Measurements from ENCODE around the gene ID1.
"Not testable (repeated sequence)": the region's sequence is repeated elsewhere in the genome, so short reads cannot be mapped to it uniquely, and the experiment has no call there.

Gene ID1

DNA sequence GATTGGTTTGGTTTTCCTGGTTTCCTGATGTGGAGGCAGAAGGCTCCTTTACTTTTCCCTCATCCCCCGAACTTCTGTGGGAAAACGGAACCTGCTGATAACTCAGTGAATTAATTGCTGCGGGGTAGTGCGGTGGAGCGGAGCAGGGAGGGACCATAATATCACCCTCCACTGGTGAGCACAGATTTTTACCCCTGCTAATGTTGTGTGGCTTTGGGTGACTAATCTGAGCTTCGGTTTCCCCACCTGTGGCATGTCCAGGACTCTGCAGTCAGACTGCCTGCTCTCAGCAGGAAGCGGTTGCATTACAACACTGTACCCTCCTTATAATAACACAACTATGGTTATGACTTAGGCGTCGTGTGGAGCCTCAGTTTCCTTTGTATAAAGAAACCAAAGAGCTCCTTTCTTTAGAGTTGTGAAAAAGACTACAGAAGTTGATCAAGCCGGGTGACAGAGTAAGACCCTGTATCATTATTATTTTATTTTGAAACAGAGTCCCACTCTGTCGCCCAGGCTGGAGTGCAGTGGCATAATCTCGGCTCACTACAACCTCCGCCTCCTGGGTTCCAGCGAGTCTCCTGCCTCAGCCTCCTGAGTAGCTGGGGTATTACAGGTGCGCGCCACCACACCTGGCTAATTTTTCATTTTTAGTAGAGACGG lies 2.2 kb upstream of the ID1 start:
- DNase-seq = peak; percentile 77

DNA sequence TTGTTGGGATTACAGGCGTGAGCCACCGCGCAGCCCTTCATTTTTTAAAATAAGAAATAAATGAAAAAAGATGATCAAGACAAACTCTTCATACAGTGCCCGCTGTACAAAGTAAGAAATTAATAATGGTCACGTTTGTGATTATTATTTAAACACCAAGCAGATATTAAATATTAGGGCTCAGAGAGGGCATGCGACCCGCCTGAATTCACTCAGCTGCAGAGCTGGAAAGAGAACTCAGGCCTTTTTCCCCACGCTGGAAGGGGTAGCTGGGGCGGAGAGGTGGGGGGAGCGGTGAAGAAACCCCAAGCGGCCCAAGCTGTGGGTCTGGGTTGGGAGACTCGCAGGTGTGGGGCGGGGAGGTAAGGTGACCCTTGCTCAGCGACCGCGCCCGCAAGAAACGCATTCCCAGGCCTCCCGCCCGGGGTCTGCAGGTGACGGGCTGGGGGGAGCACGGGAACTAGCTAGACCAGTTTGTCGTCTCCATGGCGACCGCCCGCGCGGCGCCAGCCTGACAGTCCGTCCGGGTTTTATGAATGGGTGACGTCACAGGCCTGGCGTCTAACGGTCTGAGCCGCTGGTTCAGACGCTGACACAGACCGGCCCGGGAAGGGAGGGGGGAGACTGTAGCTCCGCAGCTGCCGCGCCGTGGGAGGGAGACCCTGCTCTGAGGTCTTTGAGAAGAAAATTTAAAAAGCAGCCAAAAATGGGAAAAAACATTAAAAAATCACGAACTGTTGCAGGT lies 1.1 kb upstream of the ID1 start:
- DNase-seq = peak; percentile 87

DNA sequence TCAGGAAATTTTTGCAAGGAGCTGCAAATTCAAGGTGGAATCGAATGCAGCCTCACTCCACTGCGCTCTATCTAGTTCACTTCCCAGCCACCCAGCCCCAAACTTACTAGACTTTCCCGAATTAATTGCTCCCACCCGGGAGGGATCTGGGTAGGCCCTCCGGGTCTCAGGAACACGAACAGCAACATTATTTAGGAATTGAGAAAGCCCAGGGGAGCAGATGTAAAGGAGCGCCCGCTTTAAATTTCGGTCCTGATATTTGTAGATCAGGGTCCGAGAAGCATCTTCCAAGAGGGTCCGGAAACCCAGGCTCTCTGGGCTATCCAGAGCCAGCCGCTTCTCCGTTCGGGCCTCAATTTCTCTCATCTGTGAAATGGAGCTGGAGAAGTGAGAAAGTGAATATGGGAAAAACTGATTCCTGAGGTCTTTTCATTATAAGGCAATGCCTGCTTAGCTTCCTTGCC lies 490 bp upstream of the ID1 start:
- no peak for DNase-seq

DNA sequence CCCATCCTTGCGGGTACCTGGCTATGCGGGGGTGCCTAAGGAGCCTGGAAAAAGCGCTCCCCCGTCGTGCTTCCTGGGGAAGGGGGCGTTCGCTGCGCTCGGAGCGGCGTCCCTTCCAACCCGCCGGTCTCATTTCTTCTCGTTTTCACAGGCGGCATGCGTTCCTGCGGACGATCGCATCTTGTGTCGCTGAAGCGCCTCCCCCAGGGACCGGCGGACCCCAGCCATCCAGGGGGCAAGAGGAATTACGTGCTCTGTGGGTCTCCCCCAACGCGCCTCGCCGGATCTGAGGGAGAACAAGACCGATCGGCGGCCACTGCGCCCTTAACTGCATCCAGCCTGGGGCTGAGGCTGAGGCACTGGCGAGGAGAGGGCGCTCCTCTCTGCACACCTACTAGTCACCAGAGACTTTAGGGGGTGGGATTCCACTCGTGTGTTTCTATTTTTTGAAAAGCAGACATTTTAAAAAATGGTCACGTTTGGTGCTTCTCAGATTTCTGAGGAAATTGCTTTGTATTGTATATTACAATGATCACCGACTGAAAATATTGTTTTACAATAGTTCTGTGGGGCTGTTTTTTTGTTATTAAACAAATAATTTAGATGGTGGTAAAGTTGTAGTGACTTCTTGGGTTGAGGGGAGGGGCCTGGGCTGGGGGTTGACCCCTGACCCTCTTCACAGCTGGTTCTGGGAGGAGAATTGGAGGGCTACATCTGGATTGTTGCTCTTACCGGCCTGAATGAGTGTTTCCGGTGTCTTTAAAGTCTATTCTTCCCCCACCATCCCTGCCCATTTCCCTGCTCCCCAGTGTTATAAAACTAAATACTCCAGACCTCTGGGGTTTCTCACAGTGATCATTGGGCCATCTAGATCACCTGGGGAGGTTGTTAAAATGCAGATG lies 1.1 kb downstream of the ID1 start:
- DNase-seq = no peak

DNA sequence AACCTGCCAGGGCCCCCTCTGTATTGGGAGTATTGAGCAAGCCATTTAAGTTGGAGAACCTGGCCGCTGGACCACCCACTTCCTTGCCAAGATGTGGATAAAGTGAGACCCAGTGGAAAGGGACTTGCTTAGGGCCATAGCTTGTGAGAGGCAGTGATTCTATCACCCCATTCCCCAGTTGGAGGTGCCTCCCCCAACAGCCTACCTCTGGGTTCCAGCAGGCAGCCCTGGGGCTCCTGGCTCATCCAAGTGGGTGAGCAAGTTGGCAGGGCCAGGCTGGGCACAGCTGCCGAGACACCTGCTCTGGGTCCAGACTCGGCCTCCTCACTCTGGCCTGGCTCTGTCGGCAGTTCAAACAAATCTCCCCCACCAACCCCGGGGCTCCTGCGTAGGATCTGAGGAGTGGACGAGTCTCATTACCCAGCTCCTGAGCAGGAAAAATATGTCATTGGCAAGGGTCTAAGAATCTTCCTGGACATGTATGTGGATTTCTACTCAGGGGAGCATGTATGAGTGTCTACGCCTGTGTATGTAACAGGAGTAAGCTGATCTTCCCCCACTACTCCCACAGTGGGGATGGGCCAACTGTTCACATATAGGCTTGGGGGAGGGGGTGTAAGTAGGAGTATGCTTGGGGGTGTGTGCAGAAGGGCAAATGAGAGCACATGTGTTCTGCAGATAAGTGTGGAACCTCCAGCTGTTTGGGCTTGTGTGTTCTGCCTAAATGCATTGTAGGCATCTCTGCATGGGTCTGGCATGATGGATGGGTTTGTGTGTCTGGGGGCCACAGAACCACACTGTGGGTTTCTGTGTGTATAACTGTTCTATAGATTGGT lies 1.9 kb downstream of the ID1 start:
- DNase-seq = no peak

DNA sequence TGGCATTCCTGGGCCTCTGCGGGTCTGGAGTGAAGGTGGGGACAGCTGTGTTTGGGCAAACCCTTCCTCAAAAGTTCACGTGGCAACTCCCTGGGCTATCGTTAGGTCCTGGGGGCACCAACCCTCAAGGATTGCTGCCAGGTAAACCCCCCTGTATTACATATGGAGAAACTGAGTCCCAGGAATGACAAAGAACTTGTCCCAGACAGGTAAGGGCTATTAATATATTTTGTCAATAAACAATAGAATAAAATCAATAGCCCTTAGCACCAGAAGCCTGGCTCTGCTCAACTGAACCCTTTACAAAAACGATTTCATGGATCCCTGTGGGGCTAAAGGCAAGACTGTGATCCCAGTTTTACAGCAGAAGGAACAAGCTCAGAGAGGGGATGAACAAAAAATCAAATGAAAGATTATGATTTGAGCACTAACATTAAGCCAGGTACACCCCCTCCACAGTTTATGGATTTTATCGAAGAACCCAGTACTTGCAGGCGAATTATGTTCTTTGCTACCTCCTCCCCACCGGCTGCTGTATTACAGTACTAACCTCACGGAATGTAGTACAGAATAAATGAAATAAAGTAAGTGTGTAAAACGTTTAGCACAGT lies 2.7 kb downstream of the ID1 start:
- no peak for DNase-seq

DNA sequence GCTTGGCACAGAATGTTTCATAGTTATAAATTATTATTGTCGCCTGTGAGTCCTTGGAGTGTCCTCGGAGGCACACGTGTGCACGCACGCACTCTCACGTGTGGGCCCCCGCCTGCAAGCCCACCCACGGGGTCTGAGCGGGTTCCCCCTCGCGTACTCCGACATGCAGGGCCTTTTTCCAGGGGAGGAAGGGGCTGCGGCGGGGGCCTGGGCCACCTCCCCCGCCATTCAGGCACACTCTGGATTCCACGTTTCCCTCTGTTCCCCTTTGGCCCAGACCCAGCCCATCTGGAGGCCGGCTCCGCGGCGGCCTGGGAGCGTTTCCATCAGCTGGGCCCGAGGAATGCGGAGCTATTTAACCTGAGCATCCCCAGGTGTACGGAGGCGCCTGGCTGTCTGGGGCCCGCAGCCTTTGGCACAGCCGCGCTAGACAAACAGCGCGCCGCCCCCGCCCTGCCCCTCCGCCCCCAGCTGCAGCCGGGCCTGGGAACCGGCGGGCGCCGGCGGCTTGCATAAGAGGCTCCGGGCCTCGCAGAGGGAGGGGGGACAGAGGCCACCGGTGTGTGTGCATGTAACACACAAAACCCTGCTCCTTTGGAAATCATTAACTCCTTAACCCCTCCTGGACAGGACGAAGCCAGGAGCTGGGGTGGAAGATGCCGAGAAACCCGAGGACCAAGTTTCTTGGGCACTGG lies 3.3 kb downstream of the ID1 start:
- peak; percentile 31 for DNase-seq

DNA sequence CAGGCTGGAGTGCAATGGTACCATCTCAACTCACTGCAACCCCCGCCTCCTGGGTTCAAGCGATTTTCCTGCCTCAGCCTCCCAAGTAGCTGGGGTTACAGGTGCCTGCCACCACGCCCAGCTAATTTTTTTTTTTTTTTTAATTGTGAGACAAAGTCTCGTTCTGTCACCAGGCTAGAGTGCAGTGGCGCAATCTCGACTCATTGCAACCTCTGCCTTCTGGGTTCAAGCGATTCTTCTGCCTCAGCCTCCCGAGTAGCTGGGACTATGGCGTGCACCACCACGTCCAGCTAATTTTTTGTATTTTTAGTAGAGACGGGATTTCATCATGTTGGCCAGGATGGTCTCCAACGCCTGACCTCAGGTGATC lies 7.2 kb downstream of the ID1 start:
- not testable (repeated sequence) for DNase-seq

DNA sequence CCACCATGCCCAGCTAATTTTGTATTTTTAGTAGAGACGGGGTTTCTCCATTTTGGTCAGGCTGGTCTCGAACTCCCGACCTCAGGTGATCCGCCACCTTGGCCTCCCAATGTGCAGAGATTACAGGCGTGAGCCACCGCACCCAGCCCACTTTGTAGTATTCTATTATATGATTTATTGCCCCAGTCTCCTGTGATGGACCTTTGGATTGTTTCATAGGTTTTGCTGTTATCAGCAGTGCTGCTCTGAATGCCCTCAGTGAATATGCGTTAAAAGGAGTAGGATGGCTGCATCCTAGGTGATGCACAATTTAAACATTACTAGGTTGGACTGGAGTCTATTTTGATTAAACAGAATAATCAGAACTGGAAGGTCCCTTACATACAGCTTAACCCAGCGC lies 10.3 kb downstream of the ID1 start:
- DNase-seq = no peak

DNA sequence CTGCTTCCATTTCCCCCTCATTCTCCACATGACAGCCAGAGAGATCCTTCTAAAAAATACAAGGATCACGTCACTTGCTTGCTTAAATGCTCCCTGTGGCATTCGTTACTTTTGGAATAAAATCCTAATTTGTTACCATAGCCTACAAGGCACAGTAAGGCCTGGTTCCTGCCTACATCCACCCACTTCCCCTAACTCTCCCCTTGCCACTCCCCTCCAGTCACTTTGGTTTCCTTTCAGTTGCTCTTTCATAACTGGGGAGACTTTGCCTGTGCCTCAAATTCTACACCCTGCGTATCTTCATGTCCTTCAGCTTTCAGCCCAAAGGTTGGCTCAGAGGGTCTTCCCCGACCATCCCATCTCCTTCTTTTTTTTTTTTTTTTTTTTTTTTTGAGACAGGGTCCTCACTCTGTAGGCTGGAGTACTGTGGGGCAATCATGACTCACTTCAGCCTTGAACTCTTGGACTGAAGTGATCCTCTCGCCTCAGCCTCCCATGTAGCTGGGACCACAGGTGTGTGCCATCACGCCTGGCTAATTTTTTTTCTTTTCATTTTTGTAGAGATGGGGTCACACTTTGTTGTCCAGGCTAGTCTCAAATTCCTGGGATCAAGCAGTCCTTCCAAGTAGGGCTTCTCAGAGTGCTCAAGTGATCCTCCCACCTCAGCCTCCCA lies 12.5 kb downstream of the ID1 start:
- peak; percentile 90 for DNase-seq

DNA sequence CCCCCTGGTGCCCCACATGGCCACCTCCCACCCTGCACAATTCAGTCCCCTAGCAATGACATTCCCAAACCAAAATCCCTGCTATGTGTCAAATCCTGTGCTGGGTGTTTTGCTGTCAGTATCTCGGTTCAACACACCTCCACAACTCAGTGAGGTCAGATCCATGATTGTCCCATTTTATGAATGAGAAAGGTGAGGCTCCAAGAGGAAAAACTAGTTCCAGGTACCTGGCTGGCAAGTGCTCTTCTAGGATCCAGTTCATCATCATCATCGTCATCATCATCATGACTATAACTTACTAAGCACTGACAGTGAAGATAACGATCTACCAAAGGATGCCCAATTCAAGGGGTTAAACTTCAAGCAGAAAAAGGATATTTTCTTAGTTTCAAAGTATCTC lies 15.2 kb downstream of the ID1 start:
- DNase-seq = no peak

DNA sequence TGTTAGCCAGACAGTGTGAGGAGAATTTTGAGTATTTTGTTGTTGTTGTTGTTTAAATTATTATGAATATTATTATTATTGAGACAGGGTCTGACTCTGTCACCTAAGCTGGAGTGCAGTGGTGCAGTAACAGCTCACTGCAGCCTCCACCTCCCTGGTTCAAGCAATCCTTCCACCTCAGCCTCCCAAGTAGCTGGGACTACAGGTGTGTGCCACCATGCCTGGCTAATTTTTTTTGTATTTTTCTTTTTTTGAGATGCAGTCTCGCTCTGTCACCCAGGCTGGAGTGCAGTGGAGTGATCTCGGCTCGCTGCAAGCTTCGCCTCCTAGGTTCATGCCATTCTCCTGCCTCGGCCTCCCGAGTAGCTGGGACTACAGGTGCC lies 18.0 kb downstream of the ID1 start:
- not testable (repeated sequence) for DNase-seq

DNA sequence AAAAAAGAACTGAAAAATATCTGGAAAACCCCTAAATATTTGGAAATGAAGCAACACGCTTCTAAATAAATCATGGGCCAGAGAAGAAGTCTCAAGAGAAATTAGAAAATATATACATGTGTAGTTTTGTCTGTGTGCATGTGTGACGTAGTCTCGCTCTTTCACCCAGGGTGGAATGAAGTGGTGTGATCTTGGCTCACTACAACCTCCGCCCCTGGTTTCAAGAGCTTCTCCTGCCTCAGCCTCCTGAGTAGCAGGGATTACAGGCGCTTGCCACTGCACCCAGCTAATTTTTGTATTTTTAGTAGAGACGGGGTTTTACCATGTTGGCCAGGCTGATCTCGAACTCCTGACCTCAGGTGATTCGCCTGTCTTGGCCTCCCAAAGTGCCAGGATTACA lies 21.4 kb downstream of the ID1 start:
- not testable (repeated sequence) for DNase-seq

DNA sequence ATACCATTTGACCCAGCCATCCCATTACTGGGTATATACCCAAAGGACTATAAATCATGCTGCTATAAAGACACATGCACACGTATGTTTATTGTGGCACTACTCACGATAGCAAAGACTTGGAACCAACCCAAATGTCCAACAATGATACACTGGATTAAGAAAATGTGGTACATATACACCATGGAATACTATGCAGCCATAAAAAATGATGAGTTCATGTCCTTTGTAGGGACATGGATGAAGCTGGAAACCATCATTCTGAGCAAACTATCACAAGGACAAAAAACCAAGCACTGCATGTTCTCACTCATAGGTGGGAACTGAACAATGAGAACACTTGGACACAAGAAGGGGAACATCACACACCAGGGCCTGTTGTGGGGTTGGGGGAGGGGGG lies 23.0 kb downstream of the ID1 start:
- DNase-seq = not testable (repeated sequence)

DNA sequence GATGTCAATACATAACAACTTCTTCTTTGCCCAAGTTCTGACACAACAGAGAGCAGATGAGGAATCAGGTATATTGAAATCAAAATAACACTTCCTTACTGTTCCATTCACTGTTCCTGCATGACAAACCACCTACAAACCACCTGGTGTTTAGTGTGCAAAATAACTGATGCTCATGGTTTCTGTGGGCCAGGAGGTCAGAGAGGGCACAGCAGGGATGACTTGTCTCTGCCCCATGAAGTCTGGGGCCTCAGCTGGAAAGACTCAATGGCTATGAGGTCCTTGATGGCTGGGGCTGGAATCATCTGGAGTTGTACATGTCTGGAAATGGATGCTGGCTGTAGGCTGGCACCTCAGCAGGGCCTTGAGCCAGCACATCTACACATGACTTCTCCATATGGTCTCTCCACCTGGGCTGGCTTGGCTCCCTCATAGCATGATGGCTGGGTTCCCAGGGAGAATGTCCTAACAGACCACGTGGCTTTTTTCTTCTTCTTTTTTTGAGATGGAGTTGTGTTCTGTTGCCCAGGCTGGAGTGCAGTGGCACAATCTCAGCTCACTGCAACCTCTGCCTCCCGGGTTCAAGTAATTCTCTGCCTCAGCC lies 25.2 kb downstream of the ID1 start:
- no peak for DNase-seq

DNA sequence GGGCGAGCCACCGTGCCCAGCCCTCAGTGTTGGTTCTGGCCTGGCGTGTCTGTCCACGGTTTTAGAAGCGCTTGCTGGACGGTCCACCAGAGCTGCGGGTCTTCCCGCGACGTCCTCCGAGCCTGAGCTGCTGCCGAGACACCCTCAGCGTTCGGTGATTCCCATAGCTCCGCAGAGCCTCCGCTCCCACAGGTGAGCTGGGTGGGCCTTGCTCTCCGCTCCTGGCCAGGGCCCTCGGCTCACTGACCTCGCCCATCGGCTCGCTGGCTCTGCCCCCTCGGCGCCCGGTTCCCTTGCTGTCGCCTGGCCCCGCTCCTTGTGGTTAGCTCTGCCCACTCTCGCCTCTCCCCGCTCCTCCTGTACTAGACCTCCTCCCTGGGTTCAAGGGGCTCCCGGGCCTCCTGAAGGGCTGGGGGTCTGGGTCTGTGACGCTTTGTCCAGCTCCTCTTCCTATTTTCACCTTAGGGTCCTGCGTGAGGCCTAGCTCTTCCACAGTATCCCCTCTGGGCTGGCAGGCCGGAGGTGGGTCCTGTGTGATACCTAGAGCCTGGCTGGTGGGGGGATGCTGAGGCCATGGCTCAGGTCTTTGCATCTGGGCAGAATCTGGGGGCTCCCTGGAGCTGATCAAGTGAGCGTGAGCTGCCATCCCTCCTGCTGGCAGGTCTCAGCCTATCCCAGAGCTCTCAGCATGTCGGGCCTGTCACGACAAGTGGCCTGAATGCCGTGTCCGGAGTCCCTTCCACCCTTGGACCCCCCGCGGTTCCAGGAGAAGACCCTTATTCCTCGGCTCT lies 27.7 kb downstream of the ID1 start:
- DNase-seq = no peak

DNA sequence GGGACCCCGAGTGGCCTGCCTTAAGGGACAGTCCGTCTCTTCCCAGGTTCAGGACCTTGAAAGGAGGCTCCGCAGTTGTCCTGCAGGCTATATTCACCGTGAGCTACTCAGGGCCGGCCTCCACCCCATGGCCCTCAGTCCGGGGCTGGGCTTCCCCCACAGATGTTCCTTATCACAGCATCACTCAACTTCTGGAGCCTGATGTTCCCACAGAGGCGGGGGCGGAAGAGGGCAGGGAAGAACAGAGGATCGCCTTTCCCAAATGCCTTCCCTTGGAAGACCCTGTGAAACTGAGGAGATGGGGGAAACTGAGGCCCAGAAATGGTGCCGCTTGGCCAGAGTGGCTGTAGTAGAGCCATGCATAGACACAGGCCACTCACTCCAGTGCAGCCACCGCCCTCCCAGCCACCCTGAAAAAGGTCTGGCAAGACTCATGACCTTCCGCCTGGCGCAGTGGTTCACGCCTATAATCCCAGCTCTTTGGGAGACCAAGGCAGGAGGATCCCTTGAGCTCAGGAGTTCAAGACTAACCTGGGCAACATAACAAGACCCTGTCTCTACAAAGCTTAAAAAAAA lies 28.3 kb downstream of the ID1 start:
- no peak for DNase-seq

DNA sequence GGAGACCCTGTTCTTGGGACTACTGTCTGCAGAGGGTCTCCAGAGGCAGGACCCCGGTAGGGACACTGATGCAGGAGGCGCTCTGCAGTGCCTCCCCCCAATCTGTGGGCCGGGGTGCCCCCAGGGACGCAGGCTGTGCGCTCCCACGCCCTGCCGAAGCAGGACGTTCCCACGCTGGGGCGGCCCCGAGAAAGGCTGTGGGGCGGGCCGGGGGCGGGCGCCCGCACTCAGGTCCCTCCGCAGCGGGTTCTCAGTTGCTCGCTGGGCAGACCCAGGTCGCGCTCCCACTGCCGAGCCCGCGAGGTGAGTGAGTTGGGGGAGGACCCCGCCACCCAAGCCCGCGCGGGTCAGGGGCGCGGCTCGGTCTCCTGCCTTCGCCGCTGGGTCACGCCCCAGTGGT lies 32.6 kb downstream of the ID1 start, which contains the start of gene COX4I2:
Gene COX4I2, plus strand, starts transcription at position 253 of the 400 bp plus-strand sequence. CDS start 1,106 bp downstream, outside the sequence.
- DNase-seq = no peak

DNA sequence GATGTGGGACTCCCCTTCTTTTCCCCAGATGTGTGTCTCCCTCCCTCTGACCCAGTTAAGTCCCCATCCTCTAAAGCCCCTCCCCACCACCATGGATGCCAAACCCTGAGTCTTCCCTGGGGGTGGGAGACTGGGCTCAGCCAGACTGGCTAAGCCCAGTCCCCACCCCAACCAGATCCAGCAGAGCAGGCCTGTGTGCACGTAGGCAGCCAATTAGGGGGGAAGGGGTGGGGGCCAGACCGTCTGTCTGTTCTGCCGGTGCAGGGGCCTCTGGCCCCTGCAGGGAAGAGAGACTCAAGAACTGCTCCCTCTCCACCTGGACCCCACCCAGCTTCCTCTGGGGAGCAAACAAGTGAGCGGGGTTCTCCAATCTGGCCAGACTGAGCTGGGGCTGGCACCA lies 33.2 kb downstream of the ID1 start:
- no peak for DNase-seq

Measured in MV-4-11 (cell line).